ENCODE measurements around the gene ATP6V0A4. TPM values are rescaled to one million over a fixed set of nuclear protein-coding genes. Genes with fewer than 3 reads are reported as not detected.
A peak's percentile ranks its signal among the peaks of the same experiment; 100 is the strongest.

Gene ATP6V0A4
- polyA plus RNA-seq, 6 donors from 2014 or later = not detected

DNA sequence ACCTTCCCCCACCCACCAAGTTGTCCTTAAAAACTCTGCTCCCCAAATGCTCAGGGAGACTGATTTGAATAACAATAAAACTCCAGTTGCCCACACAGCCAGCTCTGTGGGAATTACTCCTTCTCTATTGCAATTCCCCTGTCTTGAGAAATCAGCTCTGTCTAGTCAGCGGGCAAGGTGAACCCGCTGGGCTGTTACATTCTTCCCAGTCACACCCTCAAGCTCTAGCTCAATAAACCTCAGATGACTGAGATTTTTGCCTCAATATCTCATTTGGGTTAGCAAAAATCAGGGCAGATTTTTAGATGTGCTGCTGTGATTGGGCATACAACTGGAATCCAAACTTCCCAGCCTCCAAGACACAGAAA is 129.8 kb downstream of the ATP6V0A4 start:
- no peaks in the 10 kb centered on the region for H3K36me3 Mint-ChIP-seq
- peaks cover 5 to 12% (median 11%) of the 10 kb centered on the region in 3 donors for H3K4me1 Mint-ChIP-seq
- no peak for DNase-seq
- H3K4me3 Mint-ChIP-seq = no peak overlapping the region
- H3K9me3 Mint-ChIP-seq = peaks cover 0 to 4% (median 0%) of the 10 kb centered on the region in 7 donors
- peaks cover 17 to 38% (median 33%) of the 10 kb centered on the region in 3 donors for H3K27me3 Mint-ChIP-seq
- no peak for ATAC-seq (ENCODE audit: low read depth in 2 of 2)
- no peak overlapping the region for H3K27ac Mint-ChIP-seq

GRCh38 chr7:138667535-138668228 is 130.3 kb downstream of the ATP6V0A4 start:
- H3K27me3 Mint-ChIP-seq = peaks cover 22 to 38% (median 33%) of the 10 kb centered on the region in 3 donors
- H3K36me3 Mint-ChIP-seq = no peaks in the 10 kb centered on the region
- H3K27ac Mint-ChIP-seq = no peak overlapping the region
- DNase-seq (no peak), ATAC-seq (ENCODE audit: low read depth in 2 of 2) (no peak)
- H3K4me1 Mint-ChIP-seq = peaks cover 5 to 12% (median 11%) of the 10 kb centered on the region in 3 donors
- no peak overlapping the region for H3K4me3 Mint-ChIP-seq
- H3K9me3 Mint-ChIP-seq = peaks cover 0 to 4% (median 0%) of the 10 kb centered on the region in 7 donors

- Mint-ChIP-seq H3K27me3 (peaks cover 30 to 43% (median 35%) of the 10 kb centered on the region in 3 donors), H3K4me3 (no peak overlapping the region), H3K4me1 (peaks cover 5 to 12% (median 11%) of the 10 kb centered on the region in 3 donors), H3K27ac (no peak overlapping the region), H3K9me3 (peaks cover 0 to 4% (median 0%) of the 10 kb centered on the region in 7 donors), H3K36me3 (no peaks in the 10 kb centered on the region)
- DNase-seq = no peak
- no peak for ATAC-seq (ENCODE audit: low read depth in 2 of 2)
Measured at GRCh38 chr7:138666385-138666784, 131.6 kb downstream of the ATP6V0A4 start.

DNA sequence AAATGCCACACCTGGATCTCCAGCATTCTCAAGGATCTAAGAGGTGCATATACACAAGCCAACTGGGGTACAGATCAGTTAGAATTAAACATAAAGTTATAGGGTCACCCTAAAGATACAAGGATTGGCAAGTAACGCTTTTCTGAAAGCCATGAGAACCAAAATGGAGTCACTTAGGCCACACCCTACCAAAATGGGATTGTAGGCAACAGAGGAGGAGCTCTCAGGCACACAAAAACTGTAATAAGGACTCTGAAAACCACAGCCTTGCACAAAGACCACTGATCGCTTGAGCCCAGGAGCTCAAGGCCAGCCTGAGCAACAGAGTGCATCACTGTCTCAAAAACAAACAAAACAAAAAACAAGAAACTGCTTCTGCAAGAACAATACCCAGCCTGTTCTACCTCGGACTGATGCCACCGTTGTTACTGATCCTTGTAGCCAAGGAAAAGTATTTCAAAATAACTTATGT is 132.3 kb downstream of the ATP6V0A4 start:
- ATAC-seq (ENCODE audit: low read depth in 2 of 2) = no peak
- H3K9me3 Mint-ChIP-seq = peaks cover 0 to 4% (median 0%) of the 10 kb centered on the region in 7 donors
- H3K4me3 Mint-ChIP-seq = peak overlapping the region in 1 of 8 donors; percentile 49
- H3K27ac Mint-ChIP-seq = no peak overlapping the region
- H3K36me3 Mint-ChIP-seq = no peaks in the 10 kb centered on the region
- DNase-seq = no peak
- peaks cover 30 to 44% (median 39%) of the 10 kb centered on the region in 3 donors for H3K27me3 Mint-ChIP-seq
- peaks cover 5 to 12% (median 11%) of the 10 kb centered on the region in 3 donors for H3K4me1 Mint-ChIP-seq

- peaks cover 30 to 44% (median 39%) of the 10 kb centered on the region in 3 donors for H3K27me3 Mint-ChIP-seq
- no peak for DNase-seq
- H3K4me1 Mint-ChIP-seq = peaks cover 5 to 12% (median 11%) of the 10 kb centered on the region in 3 donors
- peak overlapping the region in 3 of 8 donors; percentile 36 to 44 (median 40) for H3K4me3 Mint-ChIP-seq
- no peak for ATAC-seq (ENCODE audit: low read depth in 2 of 2)
- H3K9me3 Mint-ChIP-seq = peaks cover 0 to 4% (median 0%) of the 10 kb centered on the region in 7 donors
- no peaks in the 10 kb centered on the region for H3K36me3 Mint-ChIP-seq
- no peak overlapping the region for H3K27ac Mint-ChIP-seq
Measured at GRCh38 chr7:138665249-138665648, 132.7 kb downstream of the ATP6V0A4 start.

DNA sequence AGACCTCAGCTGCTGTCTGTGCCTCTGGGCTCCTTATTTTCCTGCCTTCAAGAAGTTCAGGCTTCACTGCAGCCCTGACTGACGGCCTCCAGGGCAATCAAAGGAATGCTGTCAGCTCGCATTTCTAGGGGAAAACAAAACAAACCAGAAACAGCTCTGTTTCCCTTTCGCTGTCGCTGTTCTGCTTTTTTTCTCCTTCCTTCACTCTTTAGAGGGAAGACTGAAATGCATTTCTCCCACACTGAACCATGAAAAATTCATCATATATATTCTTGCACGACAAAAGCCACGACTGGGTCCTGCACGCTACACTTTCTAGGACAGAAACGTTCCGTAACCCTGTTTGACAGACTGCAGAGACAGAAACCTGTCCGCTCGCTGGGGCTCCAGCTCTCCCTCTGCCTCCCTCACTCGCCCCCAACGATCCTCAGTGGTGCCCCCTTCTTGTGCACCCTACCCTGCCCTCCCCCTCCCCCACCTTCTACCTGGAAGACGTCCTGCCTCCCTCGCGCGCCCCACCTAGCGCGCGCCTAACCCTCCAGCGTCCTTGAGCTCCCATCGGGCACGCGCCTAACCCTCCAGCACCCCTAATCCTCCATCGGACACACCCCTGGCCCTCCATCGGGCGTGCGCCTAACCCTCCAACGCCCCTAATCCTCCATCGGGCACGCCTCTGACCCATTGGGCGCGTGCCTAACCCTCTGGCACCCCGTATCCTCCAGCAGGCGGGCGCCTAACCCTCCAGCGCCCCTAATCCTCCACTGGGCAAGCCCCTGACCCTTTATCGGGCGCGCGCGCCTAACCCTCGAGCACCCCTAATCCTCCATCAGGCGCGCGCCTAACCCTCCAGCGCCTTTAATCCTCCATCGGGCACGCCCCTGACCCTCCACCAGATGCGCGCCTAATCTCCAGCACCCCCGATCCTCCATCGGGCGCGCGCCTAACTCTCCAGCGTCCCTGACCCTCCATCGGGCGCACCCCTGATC is 134.0 kb downstream of the ATP6V0A4 start:
- H3K36me3 Mint-ChIP-seq = no peaks in the 10 kb centered on the region
- peaks cover 30 to 49% (median 39%) of the 10 kb centered on the region in 3 donors for H3K27me3 Mint-ChIP-seq
- H3K4me3 Mint-ChIP-seq = peak overlapping the region; percentile 9 to 85 (median 66)
- H3K27ac Mint-ChIP-seq = peak overlapping the region in 1 of 6 donors; percentile 61
- H3K4me1 Mint-ChIP-seq = peaks cover 5 to 12% (median 11%) of the 10 kb centered on the region in 3 donors
- peaks cover 0 to 4% (median 0%) of the 10 kb centered on the region in 7 donors for H3K9me3 Mint-ChIP-seq
- no peak for ATAC-seq (ENCODE audit: low read depth in 2 of 2)
- no peak for DNase-seq

DNA sequence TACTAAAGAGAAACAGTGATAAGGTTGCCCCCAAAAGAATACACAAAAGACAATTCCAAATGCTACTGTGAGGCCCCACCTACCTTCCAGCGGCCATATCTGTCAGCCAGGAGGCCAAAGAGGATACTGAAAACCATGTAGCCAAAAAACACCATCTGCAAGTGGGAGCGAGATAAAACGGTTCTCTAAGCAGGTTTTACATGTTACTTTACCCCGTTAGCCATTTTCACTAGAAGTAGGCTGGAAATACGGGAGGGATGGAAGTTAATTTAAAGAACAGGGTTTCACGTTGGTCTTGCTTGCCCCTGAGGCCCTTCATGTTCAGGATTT is 135.0 kb downstream of the ATP6V0A4 start:
- H3K27me3 Mint-ChIP-seq = peaks cover 26 to 45% (median 34%) of the 10 kb centered on the region in 3 donors
- H3K27ac Mint-ChIP-seq = no peak overlapping the region
- peaks cover 5 to 12% (median 11%) of the 10 kb centered on the region in 3 donors for H3K4me1 Mint-ChIP-seq
- H3K9me3 Mint-ChIP-seq = peaks cover 0 to 2% (median 0%) of the 10 kb centered on the region in 7 donors
- ATAC-seq (ENCODE audit: low read depth in 2 of 2) (no peak), DNase-seq (no peak)
- peak overlapping the region in 1 of 8 donors; percentile 42 for H3K4me3 Mint-ChIP-seq
- H3K36me3 Mint-ChIP-seq = no peaks in the 10 kb centered on the region

- H3K4me1 Mint-ChIP-seq = peaks cover 5 to 12% (median 11%) of the 10 kb centered on the region in 3 donors
- no peak overlapping the region for H3K27ac Mint-ChIP-seq
- ATAC-seq (ENCODE audit: low read depth in 2 of 2) = no peak
Measured at GRCh38 chr7:138662076-138662990, 135.7 kb downstream of the ATP6V0A4 start.

GRCh38 chr7:138661069-138661635 is 136.8 kb downstream of the ATP6V0A4 start:
- Mint-ChIP-seq H3K27ac (no peak overlapping the region), H3K36me3 (no peaks in the 10 kb centered on the region), H3K4me3 (no peak overlapping the region), H3K4me1 (peaks cover 5 to 12% (median 11%) of the 10 kb centered on the region in 3 donors), H3K9me3 (peaks cover 0 to 2% (median 0%) of the 10 kb centered on the region in 7 donors), H3K27me3 (peaks cover 13 to 32% (median 22%) of the 10 kb centered on the region in 3 donors)
- DNase-seq (no peak), ATAC-seq (ENCODE audit: low read depth in 2 of 2) (no peak)

More at GRCh38 chr7:138662076-138662990, 135.7 kb downstream of the ATP6V0A4 start:
- H3K27me3 Mint-ChIP-seq = peaks cover 21 to 39% (median 29%) of the 10 kb centered on the region in 3 donors
- H3K36me3 Mint-ChIP-seq = no peaks in the 10 kb centered on the region
- peak overlapping the region in 1 of 8 donors; percentile 42 for H3K4me3 Mint-ChIP-seq
- no peak for DNase-seq
- peaks cover 0 to 2% (median 0%) of the 10 kb centered on the region in 7 donors for H3K9me3 Mint-ChIP-seq

GRCh38 chr7:138658889-138659288 is 139.1 kb downstream of the ATP6V0A4 start:
- H3K36me3 Mint-ChIP-seq = no peaks in the 10 kb centered on the region
- H3K4me1 Mint-ChIP-seq = peaks cover 0 to 4% (median 2%) of the 10 kb centered on the region in 3 donors
- H3K27ac Mint-ChIP-seq = no peak overlapping the region
- H3K4me3 Mint-ChIP-seq = no peak overlapping the region
- H3K27me3 Mint-ChIP-seq = peaks cover 11 to 22% (median 16%) of the 10 kb centered on the region in 3 donors
- H3K9me3 Mint-ChIP-seq = peaks cover 0 to 3% (median 0%) of the 10 kb centered on the region in 7 donors
- ATAC-seq (ENCODE audit: low read depth in 2 of 2) (no peak), DNase-seq (no peak)

- Mint-ChIP-seq H3K36me3 (no peaks in the 10 kb centered on the region), H3K27me3 (peaks cover 5 to 19% (median 11%) of the 10 kb centered on the region in 3 donors), H3K27ac (no peak overlapping the region), H3K4me1 (no peaks in the 10 kb centered on the region), H3K9me3 (peaks cover 0 to 6% (median 2%) of the 10 kb centered on the region in 7 donors), H3K4me3 (no peak overlapping the region)
- ATAC-seq (ENCODE audit: low read depth in 2 of 2) = no peak
- DNase-seq = no peak
Measured at GRCh38 chr7:138657854-138658386, 140.1 kb downstream of the ATP6V0A4 start.

- DNase-seq (no peak), ATAC-seq (ENCODE audit: low read depth in 2 of 2) (no peak)
- H3K36me3 Mint-ChIP-seq = no peaks in the 10 kb centered on the region
- no peaks in the 10 kb centered on the region for H3K4me1 Mint-ChIP-seq
- no peak overlapping the region for H3K4me3 Mint-ChIP-seq
- peaks cover 5 to 11% (median 9%) of the 10 kb centered on the region in 3 donors for H3K27me3 Mint-ChIP-seq
- peaks cover 0 to 7% (median 3%) of the 10 kb centered on the region in 7 donors for H3K9me3 Mint-ChIP-seq
- H3K27ac Mint-ChIP-seq = no peak overlapping the region
Measured at GRCh38 chr7:138656952-138657351, 141.0 kb downstream of the ATP6V0A4 start.

Measured in naive B cell (primary cell).